SK-N-MC (cell line): ENCODE data around the gene CLEC2A.

Source experiments
- EZH2 ChIP-seq: fragments of 200-600 bp; sonication (generic); IDR thresholded peaks from one replicate; pipeline ENCODE4 v1.6.1; 2017; ENCODE audit warnings: antibody characterized with exemption
- FOXP2 ChIP-seq: optimal IDR thresholded peaks from 2 replicates; pipeline ENCODE3; 2011; ENCODE audit warnings: mild to moderate bottlenecking, moderate library complexity; ENCODE audit not compliant: insufficient read depth; ENCODE audit errors: extremely low read length, control extremely low read depth
- POLR2AphosphoS5 ChIP-seq: IDR thresholded peaks from 2 replicates; pipeline ENCODE4 v1.6.1; 2012; ENCODE audit warnings: mild to moderate bottlenecking, low read depth, low read length, borderline replicate concordance

GRCh38 chr12:9941838-9942237, 9.7 kb upstream of the CLEC2A start:
- TF ChIP-seq EZH2, result no peak
- TF ChIP-seq POLR2AphosphoS5, result no peak
- no peak for TF ChIP-seq FOXP2
